NB4 (cell line): ENCODE data around the gene GBP1.

ENCODE experiments used
- CTCF ChIP-seq: IDR thresholded peaks from one replicate; pipeline ENCODE4 v1.5.1; 2012; ENCODE audit warnings: low read depth, low read length
- MAX ChIP-seq: IDR thresholded peaks from 2 replicates; pipeline ENCODE4 v1.6.1; 2011; ENCODE audit warnings: low read depth, low read length
- MYC ChIP-seq: IDR thresholded peaks from 2 replicates; pipeline ENCODE4 v1.6.1; 2011; ENCODE audit warnings: low read depth, low read length
- POLR2A ChIP-seq: IDR thresholded peaks from 2 replicates; pipeline ENCODE4 v1.6.1; 2011; ENCODE audit warnings: mild to moderate bottlenecking; ENCODE audit not compliant: insufficient read length; ENCODE audit errors: extremely low read depth

GRCh38 chr1:89060091-89060490 lies 4.9 kb downstream of the GBP1 start:
- TF ChIP-seq CTCF, result no peak
- TF ChIP-seq MAX, result no peak
- no peak for TF ChIP-seq POLR2A
- no peak for TF ChIP-seq MYC
